CD4-positive, alpha-beta T cell treated with Interleukin-12 subunit alpha and Interleukin-12 subunit beta, for 1 hour (primary cell): ENCODE results near the gene TAS2R20.

Experiments used
- DNase-seq: peaks from one replicate; pipeline ENCODE4 v3.0.0-alpha.2; 2020

The TAS2R20 gene

DNA sequence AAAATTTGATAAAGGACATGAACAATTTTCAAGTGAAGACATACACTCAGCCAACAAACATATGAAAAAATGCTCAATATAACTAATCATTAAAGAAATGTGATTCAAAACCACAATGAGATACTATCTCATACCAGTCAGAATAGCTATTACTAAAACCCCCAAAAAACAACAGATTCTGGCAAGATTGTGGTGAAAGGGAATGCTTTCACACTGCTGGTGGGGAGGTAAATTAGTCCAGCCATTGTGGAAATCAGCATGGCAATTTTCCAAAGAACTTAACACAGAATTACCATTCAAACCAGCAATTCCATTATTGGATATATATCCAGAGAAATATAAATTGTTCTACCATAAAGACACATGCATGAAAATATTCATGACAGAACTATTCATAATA, 40.4 kb downstream of the TAS2R20 start:
- no peak for DNase-seq

DNA sequence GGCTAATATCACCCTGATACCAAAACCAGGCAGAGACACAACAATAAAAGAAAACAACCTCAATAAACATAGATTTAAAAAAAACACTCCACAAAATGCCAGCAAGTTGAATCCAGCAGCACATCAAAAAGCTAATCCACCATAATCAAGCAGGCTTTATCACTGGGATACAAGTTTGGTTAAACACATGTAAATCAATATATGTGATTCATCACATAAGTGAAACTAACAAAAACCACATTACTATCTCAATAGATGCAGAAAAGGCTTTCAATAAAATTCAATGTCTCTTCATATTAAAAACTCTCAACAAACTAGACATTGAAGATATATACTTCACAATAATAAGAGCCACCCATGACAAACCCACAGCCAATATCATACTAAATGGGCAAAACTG, 42.0 kb downstream of the TAS2R20 start:
- DNase-seq, result no peak

DNA sequence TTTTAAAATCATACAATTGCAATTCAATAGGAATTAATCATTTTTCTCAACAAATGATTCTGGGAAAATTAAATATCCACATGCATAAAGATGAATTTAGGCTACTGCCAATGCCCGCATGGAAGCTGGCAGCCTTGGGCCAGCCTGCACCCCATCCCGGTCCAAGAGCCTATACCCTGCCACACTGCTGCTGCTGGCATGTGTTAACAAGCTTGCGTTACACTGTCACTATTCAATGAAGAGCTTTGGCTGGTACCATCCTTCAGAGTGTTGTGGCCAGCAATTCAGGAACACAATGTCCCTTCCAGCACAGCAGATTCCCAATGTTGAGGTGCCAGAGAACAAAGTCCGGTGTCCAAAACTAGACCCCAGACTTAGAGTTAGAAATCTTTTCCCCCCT, 45.5 kb downstream of the TAS2R20 start:
- no peak for DNase-seq
